Ecto neural progenitor cell (in vitro differentiated cells): ENCODE data around the gene AASDH.

Experiments used
- DNase-seq: peaks from one replicate; pipeline ENCODE4 v3.0.0-alpha.2; 2018; ENCODE audit warnings: low spot score

Gene AASDH

DNA sequence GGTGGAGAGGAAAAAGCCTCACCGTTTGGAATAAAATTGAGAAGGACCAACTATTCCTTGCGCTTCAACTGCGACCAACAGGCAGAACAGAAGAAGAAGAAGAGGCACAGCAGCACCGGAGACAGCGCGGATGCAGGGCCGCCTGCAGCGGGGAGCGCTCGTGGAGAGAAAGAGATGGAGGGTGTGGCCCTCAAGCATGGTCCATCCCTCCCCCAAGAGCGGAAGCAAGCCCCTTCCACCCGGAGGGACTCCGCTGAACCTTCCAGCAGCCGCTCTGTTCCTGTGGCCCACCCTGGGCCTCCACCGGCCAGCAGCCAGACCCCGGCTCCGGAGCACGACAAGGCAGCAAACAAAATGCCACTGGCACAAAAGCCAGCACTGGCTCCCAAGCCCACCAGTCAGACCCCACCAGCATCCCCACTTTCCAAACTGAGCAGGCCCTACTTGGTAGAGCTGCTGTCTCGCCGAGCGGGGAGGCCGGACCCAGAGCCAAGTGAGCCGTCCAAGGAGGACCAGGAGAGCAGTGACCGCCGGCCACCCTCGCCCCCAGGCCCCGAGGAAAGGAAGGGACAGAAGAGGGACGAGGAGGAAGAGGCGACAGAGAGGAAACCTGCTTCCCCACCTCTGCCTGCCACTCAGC, 71.2 kb downstream of the AASDH start:
- DNase-seq, result no peak

DNA sequence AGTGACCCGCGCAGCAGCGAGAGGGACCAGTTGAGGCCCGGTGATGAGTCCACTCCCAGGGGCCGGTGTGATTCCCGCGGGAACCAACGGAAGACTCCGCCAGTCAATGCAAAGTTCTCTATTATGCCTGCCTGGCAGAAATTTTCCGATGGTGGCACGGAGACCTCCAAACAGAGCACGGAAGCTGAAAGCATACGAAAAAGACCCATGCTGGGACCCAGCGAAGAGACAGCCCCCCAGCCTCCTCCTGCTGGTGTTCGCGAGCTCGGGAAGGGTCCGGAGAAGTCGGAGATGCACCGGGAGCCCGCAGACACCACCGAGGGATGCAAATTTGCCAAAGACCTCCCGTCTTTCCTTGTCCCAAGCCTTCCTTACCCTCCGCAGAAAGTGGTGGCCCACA, 71.7 kb downstream of the AASDH start:
- DNase-seq, result no peak

DNA sequence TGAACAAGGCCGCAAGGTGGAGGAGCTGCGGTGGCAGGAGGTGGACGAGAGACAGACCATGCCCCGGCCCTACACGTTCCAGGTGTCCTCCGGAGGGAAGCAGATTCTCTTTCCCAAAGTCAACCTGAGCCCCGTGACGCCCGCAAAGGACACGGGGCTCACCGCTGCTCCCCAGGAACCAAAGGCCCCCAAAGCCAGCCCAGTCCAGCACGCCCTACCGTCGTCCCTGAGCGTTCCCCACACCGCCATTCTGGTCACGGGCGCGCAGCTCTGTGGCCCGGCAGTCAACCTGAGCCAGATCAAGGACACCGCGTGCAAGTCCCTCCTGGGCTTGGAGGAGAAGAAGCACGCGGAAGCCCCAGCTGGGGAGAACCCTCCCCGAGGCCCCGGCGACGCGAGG, 72.2 kb downstream of the AASDH start:
- DNase-seq, result no peak

DNA sequence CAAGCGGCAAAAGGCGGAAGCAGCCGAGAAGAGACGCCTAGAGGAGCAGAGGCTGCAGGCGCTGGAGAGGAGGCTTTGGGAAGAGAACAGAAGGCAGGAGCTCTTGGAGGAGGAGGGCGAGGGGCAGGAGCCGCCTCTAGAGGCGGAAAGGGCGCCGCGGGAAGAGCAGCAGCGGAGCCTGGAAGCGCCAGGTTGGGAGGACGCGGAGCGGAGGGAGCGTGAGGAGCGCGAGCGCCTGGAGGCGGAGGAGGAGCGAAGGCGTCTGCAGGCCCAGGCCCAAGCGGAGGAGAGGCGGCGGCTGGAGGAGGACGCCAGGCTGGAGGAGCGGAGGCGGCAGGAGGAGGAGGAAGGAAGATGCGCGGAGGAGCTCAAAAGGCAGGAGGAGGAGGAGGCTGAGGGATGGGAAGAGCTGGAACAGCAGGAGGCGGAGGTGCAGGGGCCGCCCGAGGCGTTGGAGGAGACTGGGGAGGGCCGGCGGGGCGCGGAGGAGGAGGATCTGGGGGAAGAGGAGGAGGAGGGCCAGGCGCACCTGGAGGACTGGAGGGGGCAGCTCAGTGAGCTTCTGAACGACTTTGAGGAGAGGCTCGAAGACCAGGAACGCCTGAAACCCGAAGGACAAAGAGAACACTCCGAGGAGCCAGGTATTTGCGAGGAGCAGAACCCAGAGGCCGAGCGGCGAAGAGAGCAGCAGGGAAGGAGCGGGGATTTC, 72.9 kb downstream of the AASDH start:
- no peak for DNase-seq

DNA sequence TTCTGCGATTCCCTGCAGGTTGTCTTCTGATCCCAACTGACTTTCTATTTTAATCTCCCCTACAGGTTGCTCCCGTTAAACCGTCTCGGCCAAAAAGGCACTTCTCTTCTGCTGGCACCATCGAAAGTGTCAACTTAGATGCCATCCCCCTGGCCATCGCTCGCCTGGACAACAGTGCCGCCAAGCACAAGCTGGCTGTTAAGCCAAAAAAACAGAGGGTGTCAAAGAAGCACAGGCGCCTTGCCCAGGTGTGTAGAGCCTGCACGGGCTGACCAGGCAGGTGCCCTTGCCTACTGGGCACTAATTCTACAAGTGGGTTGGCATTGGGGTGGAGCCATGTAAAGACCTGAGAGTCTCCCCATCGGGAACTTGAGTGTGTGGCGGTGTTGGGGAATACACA, 74.2 kb downstream of the AASDH start:
- DNase-seq, result no peak

DNA sequence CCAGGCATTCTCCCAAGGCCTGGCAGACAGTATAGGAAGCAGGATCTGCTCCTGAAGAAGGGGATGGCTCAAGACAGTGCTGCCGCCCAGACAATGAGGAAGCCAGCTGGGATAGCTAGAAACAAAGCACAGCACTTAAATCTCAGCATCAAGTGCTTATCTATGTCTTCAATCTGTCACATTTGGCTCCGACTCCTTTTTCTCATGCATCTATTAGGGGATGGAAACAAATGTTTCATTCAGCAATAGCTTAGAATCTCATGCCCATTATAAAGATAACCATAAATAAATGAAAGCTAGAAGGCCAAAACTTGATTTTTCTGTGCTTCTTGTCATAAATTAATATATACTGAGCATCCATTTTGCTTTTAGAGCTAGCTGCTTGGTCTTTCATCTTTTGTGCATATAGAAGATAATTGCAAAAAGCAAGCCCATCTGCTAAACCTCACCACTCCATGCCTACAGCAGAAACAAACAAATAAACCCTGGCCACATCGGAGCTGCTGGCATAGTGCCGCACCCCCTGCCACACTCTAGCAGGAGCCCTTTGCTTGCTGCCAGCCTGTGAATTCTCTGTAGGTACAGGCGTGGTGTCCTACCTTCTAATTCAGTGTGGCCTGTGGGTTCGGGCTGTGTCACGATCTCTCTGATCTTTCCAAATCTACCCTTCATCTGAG, 75.9 kb downstream of the AASDH start:
- DNase-seq, result no peak

GRCh38 chr4:56310401-56311125, 76.7 kb downstream of the AASDH start:
- no peak for DNase-seq

DNA sequence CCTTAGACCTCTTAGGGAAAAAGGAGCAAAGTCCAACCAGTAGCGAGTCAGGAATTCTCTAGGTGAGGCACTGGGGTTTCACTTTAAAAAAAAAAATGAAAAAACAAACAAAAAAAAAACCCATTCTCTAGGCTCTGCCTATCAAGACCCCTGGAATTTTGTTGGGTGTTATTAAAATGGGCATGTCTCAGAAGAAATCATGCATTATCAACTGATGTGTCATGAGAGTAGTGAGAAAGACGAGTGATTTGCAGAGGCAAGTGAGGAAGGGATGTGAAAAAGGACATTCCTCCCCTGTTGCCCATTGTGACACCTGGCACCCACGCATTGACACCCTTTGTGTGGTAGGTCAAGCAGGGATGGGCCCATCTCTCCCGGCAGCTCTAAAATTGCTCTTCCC, 78.9 kb downstream of the AASDH start:
- DNase-seq, result no peak

DNA sequence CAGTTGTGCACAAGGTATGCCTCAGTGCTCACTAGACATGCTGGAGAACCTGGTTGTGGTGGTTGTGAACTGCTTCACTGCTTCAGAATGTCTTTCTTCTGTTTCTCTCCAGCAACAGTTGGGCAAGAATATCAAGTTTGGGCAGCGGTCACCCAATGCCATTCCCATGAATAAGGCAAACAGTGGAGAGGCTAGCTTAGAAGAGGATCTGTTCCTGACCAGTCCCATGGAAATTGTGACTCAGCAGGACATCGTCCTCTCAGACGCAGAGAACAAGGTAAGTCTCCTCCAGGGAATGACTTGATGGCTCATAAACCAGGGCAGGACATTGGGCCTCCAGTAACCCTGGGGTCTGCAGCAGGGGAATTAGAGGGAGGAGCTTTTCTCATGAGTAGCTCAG, 79.9 kb downstream of the AASDH start:
- no peak for DNase-seq

- DNase-seq, result no peak
Measured at GRCh38 chr4:56305390-56305789, 81.9 kb downstream of the AASDH start.

- DNase-seq, result no peak
Measured at GRCh38 chr4:56303921-56304320, 83.4 kb downstream of the AASDH start.

DNA sequence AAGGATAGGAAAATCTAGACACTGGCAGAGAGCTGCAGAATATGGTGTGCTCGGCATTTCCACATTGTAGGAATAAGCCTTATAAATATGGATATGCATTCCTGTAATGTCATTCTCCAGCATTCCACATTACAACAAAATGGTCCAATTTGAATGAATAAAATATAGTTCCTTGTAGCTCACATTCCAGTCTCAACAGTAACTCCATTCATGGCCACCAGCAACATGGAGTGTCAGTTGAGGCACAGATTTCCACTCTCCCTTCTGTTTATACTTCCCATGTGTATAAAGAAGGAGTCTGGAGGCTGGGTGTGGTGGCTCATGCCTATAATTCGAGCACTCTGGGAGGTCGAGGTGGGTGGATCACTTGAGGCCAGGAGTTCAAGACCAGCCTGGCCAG, 84.5 kb downstream of the AASDH start:
- no peak for DNase-seq

- no peak for DNase-seq
Measured at GRCh38 chr4:56301997-56302496, 85.2 kb downstream of the AASDH start.

- peak; percentile 78 for DNase-seq
Measured at GRCh38 chr4:56301181-56301996, 85.9 kb downstream of the AASDH start.

DNA sequence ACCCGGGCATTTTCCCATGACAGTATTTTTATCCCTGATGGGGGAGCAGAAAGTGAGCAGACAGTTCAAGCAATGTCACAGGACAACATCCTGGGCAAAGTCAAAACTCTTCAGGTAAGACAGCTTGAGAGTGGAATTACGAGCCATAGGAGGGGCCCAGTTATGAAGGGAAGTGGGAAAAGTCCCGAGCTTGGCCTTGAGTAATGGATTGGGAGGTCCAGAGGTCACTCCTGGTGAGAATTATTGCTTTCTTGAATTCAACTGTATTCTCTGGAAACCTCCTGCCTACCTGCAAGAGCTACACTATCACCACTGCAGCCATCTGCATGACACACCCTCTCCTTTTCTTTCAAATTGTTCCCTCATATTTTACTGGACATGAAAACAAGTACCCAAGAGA, 89.1 kb downstream of the AASDH start:
- DNase-seq, result no peak

GRCh38 chr4:56297776-56298175, 89.5 kb downstream of the AASDH start:
- DNase-seq, result no peak

GRCh38 chr4:56296526-56296925, 90.8 kb downstream of the AASDH start:
- no peak for DNase-seq

- no peak for DNase-seq
Measured at GRCh38 chr4:56293121-56293520, 94.2 kb downstream of the AASDH start.

DNA sequence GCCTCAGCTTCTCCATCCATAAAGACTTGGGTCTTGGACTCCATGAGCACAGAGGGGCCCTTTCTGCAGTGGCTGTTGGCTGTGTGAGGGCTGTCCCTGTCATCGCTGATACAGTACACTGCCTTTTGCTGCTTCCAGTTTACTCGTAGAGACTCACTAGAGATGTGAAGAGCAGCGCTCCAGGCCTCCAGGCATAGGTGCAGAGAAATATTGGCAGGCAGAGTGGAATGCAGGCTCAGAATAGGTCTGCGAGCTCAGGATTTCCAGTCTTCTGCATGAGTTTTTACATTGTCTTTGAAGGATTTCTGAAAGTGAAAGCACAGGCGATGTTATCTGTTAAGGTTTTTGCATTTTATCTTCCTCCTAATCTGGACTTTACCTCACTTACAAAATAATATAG, 97.4 kb downstream of the AASDH start:
- no peak for DNase-seq

DNA sequence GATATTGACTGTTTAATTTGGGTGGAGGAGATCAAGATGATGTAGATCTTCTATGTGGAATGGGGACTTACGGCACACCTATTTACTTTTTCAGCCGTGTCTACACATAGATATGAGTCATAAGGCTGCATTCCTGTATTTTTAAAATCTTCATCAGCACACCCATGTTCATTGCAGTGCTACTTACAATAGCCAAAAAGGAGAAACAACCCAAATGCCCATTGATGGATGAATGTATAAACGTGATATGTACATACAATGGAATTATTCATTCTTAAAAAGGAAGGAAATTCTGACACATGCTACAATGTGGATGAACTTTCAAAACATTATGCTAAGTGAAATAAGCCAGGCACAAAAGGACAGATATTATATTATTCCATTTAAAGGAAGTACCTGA, 98.6 kb downstream of the AASDH start:
- DNase-seq, result no peak
